Ishikawa (cell line): ENCODE measurements around the gene RPS6KA2.

Experiments used
- CEBPB ChIP-seq: IDR thresholded peaks from 2 replicates; pipeline ENCODE4 v1.6.1; 2012
- CREB1 ChIP-seq: IDR thresholded peaks from 2 replicates; pipeline ENCODE4 v1.6.1; 2012; ENCODE audit warnings: low read depth
- EGR1 ChIP-seq: IDR thresholded peaks from 2 replicates; pipeline ENCODE4 v1.6.1; 2012
- EP300 ChIP-seq: IDR thresholded peaks from 2 replicates; pipeline ENCODE4 v1.6.1; 2012; ENCODE audit warnings: borderline replicate concordance
- FOXM1 ChIP-seq: IDR thresholded peaks from 2 replicates; pipeline ENCODE4 v1.6.1; 2012; ENCODE audit warnings: low read depth, borderline replicate concordance
- NFIC ChIP-seq: IDR thresholded peaks from 2 replicates; pipeline ENCODE4 v1.6.1; 2012
- RAD21 ChIP-seq: IDR thresholded peaks from 2 replicates; pipeline ENCODE4 v1.6.1; 2012; ENCODE audit warnings: low read depth
- TAF1 ChIP-seq: IDR thresholded peaks from 2 replicates; pipeline ENCODE4 v1.6.1; 2012; ENCODE audit warnings: low read depth, mild to moderate bottlenecking
- TCF12 ChIP-seq: IDR thresholded peaks from 2 replicates; pipeline ENCODE4 v1.6.1; 2012; ENCODE audit warnings: low read depth
- TEAD4 ChIP-seq: IDR thresholded peaks from 2 replicates; pipeline ENCODE4 v1.6.1; 2012
- YY1 ChIP-seq: IDR thresholded peaks from 2 replicates; pipeline ENCODE4 v1.6.1; 2012; ENCODE audit warnings: low read depth
- ZBTB7A ChIP-seq: IDR thresholded peaks from 2 replicates; pipeline ENCODE4 v1.6.1; 2012; ENCODE audit warnings: low read depth
- TF ChIP-seq, protein P1 (sequence below): IDR thresholded peaks from 2 replicates; pipeline ENCODE4 v1.6.1; 2012
- TF ChIP-seq, protein P2 (sequence below): IDR thresholded peaks from 2 replicates; pipeline ENCODE4 v1.6.1; 2012; ENCODE audit warnings: low read depth, mild to moderate bottlenecking
- TF ChIP-seq, protein P3 (sequence below): IDR thresholded peaks from 2 replicates; pipeline ENCODE4 v1.6.1; 2012

Gene RPS6KA2

DNA sequence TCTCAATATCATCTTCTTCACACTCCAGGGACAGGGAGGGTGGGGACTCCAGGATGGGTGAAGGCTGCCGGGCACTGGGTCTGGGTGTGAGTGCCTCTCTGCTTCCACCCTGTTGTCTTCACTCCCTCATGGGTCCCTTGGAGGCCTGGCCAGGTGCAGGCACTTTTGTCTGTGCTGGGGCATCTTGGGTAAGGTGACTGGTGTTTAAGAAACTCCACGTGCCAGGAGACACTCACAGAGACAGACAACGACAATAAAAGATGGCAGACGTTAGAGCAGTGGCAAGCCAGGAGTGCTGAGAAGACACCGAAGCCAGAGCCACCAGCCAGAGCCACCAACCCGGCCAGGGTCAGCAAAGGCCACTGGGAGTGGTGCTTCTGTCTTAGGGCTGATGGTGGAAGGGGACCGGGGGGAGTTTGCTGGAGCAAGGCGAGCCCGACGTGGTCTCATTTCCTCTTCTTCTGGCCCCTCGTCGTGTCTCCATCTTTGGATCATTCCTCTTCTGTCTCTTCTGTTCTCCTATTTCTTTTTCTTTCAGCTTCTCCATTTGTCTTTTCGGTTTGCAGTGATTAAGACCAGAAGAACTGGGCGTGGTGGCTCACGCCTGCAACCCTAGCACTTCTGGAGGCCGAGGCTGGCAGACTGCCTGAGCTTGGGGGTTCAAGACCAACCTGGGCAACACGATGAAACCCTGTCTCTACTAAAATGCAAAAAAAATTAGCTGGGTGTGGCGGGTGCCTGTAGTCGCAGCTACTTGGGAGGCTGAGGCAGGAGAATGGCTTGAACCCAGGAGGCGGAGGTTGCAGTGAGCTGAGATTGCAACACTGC, 131.3 kb downstream of the RPS6KA2 start:
- no peak for TF ChIP-seq EP300
- no peak for TF ChIP-seq ZBTB7A
- TF ChIP-seq TAF1: no peak
- TF ChIP-seq CREB1: no peak
- no peak for TF ChIP-seq CEBPB
- TF ChIP-seq, protein P1, sequence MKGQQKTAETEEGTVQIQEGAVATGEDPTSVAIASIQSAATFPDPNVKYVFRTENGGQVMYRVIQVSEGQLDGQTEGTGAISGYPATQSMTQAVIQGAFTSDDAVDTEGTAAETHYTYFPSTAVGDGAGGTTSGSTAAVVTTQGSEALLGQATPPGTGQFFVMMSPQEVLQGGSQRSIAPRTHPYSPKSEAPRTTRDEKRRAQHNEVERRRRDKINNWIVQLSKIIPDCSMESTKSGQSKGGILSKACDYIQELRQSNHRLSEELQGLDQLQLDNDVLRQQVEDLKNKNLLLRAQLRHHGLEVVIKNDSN: no peak
- TF ChIP-seq YY1: no peak

DNA sequence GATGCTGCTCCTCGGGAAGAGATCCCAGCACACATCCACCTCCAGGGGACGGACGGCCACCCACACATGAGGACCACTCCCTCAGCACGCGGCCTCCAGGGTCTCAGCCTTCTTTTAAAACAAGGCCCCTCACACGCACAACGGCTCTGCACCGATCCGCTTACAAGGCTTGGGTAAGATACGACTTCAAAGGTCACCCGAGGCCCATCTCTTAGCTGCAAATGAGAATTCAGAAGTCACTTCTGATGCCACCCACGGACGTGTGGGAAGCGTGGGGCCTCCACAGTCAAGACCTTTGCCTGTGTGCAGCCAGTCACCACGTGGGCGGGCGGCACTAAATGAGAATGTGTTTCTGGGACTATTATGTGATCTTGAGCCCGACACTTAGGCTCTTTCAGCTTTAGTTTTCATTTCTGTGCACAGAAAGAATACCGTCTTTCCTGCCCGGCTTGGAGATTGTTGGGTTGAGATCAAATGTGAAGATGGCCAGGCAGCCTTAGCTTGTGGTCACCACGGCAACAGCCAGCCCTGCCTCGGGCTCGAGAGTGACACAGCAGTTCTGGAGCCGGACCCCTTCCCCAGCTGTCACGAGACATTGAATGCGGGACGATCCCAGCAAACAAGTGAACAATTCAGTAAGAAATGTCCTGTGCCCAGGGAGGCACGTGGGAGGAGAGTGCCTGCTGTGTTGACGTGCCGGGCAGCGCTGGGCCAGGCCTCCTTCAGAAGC, 132.1 kb downstream of the RPS6KA2 start:
- TF ChIP-seq RAD21 (no peak), TAF1 (no peak), YY1 (no peak)

DNA sequence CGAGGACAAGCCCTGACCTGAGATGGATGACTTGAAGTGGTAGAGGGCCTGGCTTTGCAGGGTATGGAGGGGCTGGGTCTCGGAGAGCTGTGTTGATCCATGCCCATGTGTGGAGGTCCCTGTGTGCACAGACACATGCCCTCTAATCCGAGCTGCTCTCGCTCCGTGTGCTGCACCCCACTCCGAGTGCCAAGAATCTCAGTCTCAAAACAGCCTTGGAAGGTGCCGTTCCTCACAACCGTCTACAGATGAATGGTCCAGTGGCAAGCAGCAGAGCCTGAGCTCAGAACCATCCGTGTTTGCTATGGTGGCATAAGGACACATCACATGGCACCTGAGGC, 133.0 kb downstream of the RPS6KA2 start:
- TF ChIP-seq RAD21 (no peak), CREB1 (no peak), FOXM1 (no peak), EP300 (no peak), CEBPB (no peak), TAF1 (no peak), ZBTB7A (no peak)
- TF ChIP-seq, protein P2, sequence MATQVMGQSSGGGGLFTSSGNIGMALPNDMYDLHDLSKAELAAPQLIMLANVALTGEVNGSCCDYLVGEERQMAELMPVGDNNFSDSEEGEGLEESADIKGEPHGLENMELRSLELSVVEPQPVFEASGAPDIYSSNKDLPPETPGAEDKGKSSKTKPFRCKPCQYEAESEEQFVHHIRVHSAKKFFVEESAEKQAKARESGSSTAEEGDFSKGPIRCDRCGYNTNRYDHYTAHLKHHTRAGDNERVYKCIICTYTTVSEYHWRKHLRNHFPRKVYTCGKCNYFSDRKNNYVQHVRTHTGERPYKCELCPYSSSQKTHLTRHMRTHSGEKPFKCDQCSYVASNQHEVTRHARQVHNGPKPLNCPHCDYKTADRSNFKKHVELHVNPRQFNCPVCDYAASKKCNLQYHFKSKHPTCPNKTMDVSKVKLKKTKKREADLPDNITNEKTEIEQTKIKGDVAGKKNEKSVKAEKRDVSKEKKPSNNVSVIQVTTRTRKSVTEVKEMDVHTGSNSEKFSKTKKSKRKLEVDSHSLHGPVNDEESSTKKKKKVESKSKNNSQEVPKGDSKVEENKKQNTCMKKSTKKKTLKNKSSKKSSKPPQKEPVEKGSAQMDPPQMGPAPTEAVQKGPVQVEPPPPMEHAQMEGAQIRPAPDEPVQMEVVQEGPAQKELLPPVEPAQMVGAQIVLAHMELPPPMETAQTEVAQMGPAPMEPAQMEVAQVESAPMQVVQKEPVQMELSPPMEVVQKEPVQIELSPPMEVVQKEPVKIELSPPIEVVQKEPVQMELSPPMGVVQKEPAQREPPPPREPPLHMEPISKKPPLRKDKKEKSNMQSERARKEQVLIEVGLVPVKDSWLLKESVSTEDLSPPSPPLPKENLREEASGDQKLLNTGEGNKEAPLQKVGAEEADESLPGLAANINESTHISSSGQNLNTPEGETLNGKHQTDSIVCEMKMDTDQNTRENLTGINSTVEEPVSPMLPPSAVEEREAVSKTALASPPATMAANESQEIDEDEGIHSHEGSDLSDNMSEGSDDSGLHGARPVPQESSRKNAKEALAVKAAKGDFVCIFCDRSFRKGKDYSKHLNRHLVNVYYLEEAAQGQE: no peak
- TF ChIP-seq, protein P1: no peak

DNA sequence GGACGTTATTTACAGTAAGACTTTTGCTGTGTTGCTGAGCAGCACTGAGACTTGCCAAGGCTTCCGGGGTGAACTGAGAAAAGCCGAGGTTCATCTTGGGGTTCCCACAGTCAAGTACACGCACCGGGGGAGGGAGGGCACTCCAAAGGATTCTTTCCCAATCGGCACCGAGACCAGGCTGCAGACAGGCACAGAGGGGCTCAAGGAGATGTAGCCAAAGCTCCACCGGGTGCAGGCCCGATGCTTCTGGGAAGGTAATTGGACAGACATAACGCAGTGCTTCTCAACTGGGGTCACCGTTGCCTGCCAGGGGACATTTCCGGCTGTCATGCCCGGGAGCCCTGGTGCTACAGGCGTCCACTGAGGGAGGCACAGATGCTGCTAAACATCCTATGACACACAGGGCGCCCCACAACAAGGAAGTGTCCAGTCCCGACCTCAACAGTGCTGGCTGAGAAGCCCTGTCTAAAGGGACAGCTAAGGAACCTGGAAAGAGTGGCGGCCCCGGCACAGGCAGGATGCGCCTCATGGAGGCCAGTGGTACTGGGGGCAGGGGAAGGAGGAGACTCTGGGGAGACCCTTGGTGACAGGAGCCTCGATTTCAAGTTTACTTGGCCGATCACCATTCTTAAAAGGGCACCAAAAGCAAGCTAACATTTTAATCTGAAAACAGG, 133.5 kb downstream of the RPS6KA2 start:
- TF ChIP-seq, protein P2: no peak
- TF ChIP-seq CEBPB (no peak), EGR1 (no peak), YY1 (no peak), EP300 (no peak), TAF1 (no peak)

DNA sequence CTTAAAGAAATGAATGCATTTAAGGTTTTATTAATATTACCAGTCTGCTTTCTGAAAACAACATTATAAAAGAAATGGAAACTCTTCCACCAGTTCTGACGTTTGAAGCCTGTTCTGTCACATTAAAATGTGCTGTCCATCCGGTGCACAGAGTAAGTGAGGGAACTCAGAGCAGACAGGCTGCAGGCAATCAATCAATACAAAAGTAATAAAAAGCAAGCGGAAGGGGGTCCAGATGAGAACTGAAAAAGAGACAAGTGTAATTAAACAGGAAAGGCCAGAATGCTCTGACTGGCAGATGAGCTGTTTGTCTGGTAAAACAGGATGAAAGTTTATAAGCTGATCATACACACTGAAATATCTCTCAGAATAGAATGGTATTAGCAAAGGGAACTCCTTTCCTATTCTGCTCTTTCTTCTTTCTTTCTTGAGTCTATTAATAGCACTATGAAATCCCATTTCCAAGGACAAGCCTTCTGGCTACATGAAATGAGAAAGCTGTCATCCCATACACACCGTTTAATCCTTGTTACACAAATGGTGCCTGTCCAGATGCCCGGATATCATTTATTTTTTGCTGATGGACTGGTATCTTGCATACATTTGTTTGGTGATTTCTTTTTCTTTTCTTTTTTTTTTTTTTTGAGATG, 134.8 kb downstream of the RPS6KA2 start:
- no peak for TF ChIP-seq RAD21
- no peak for TF ChIP-seq EGR1

DNA sequence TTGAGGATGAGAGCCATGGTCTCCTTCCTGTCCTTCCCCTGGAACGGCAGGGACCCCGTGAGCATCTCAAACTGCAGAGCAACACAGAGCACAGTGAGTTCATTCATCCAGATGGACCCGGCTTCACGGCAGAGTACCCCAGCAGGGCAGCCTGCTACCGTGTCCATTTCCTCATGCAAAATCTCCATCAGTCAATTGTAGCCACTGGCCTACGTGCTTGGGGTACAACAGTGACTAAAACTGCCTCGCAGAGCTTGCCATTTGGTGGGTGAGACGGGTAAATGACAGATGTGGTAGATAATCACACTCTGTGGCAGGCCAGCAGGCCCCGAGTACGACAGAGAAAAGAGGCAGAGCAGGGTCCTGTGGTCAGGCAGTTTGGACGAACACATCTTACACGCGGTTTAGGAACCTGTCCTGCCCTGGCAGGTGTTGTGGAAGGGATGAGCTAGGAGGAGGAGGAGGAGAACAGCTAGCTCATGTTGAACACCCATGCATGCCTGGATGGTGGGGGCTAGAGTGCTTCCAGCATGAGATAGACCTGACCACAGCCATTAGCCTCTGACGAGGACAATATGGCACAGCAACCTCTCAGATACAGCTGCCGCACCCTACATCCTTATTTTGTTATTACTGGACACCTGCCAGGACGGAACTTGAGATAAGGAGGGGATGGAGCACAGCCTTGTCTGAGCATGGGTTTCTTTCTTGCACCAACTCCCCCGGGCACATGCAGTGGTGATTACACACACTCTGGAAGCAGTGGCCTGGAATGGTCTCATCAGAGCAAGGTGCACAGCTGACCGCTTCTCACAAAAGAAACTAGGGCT, 136.2 kb downstream of the RPS6KA2 start:
- TF ChIP-seq RAD21 (no peak), YY1 (no peak), TCF12 (no peak), ZBTB7A (no peak), NFIC (no peak), FOXM1 (no peak), TAF1 (no peak), TEAD4 (no peak)
- TF ChIP-seq, protein P2: no peak
- TF ChIP-seq, protein P1: no peak
- TF ChIP-seq, protein P3, sequence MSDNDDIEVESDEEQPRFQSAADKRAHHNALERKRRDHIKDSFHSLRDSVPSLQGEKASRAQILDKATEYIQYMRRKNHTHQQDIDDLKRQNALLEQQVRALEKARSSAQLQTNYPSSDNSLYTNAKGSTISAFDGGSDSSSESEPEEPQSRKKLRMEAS: no peak
